HG03565 (cell line): ENCODE data around the gene FBXO10.
"Not testable (repeated sequence)": the region's sequence is repeated elsewhere in the genome, so short reads cannot be mapped to it uniquely, and the experiment has no call there.

Experiments used
- ATAC-seq: cut with Tn5 transposase; IDR thresholded peaks from one replicate; pipeline ENCODE4 v1.9.1; 2021; ENCODE audit warnings: mild to moderate bottlenecking, moderate library complexity; ENCODE audit not compliant: unreplicated experiment

Gene FBXO10

GRCh38 chr9:37575921-37576721, at the start of gene FBXO10:
TSS of gene FBXO10 (minus strand) at chr9:37576380. CDS start at chr9:37541768, 34,612 bp downstream.
- ATAC-seq = peak; percentile 61

DNA sequence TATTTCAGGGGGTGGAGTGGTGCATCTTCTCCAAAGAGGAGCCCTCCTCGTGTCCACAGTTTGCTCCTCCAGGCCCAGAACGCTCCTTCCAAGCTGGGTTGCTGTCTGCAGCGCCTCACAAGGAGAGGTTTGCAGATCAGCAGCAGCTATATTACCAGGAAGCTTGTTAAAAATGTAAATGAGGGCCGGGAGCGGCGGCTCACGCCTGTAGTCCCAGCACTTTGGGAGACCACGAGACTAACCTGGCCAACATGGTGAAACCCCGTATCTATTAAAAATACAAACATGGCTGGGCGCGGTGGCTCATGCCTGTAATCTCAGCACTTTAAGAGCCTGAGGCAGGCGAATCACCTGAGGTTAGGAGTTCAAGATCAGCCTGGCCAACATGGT, 49.6 kb upstream of the FBXO10 start:
- ATAC-seq = no peak

DNA sequence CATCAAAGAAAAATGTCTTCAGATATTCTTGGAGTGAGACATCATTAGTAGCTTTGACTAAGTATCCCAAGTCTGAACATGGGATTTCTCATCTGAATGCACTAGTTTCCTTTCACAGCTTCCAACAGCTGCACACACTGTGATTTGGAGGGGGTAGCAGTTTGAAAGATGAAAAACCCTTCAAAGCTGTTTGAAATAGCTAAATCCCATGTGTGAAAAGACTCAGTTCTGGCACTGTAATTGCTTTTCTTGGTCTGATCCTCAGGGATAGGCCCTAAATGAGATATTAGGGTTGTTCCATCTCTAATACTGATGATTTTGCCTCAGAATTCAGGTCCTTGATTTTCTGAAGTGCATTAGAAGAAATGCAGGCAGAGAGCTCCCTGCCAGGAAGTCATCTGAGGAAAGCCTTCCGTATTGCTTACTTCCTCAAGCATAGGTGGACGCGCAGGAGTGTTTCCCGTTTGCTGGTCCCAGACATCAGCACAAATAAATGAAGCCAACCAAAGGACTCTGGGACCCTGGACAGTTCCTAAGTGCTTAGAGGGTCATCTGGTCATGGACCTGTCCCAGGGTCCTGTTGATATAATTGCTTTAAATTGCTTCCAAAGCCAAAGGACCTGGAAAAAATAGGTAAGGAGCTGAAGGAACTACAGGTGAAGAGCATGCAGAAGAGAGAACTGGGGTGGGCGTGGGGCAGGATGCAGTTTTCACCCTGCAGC, 49.0 kb upstream of the FBXO10 start:
- no peak for ATAC-seq

DNA sequence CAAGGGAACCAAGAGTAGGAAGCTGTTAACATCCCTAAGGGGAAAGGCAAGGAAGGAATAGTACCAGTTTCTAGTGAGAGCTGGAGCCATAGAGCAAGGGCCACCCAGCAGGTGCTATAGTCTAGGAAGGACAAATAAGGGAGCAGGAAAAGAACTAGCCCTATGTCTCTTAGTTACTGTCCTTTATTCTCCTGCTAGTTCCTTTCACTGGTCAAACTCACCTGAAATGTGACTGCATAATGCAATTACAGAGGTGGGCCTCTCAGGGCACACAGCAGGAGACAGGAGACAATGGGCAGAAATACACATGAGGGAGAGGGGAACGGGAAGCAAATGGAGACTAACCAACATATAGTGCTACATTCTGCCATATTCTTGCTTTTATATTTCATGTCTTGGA, 47.9 kb upstream of the FBXO10 start:
- no peak for ATAC-seq

GRCh38 chr9:37623267-37623666, 47.1 kb upstream of the FBXO10 start:
- no peak for ATAC-seq

DNA sequence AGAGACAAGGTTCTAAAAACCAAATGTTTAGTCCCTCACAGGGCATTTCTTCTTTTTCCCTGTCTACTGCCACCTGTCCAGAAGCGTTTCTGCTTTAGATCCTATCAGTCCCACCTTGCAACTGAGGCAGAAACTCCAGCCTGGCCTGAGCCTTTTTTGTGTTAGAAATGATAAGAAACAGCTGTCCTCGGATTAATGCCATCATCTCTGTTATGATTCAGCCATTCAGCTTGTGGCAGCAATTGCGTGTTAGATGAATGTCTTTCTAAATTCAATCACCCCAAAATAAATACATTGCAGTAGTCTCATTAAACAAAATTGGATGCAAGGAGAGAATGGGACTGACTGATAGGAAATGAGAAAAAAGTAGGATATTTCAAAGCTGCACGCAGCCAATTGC, 46.3 kb upstream of the FBXO10 start:
- ATAC-seq = no peak

GRCh38 chr9:37621273-37622121, 45.3 kb upstream of the FBXO10 start:
- no peak for ATAC-seq

GRCh38 chr9:37620396-37620795, 44.2 kb upstream of the FBXO10 start:
- ATAC-seq = no peak

- no peak for ATAC-seq
Observed at GRCh38 chr9:37619806-37620205, 43.6 kb upstream of the FBXO10 start.

- ATAC-seq = no peak
Observed at GRCh38 chr9:37618817-37619216, 42.6 kb upstream of the FBXO10 start.

GRCh38 chr9:37617832-37618231, 41.7 kb upstream of the FBXO10 start:
- ATAC-seq = no peak

DNA sequence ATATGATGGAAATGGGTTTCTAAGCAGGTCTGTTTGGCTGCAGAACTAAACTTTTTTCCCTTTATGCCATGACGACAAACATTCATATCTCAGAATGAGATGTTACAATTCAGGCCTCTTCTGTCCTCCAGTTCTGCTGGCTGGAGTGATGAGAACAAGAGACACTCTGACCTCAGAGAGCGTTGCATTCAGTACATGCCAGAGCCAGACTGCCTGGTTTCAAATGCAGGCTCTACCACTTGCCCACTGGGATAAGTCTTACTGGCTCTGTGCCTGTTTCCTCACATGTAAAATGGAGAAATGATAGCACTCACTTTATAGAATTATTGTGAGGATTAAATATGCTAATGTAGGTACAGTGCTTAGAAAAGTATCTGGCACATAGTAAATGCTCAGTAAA, 41.0 kb upstream of the FBXO10 start:
- no peak for ATAC-seq

DNA sequence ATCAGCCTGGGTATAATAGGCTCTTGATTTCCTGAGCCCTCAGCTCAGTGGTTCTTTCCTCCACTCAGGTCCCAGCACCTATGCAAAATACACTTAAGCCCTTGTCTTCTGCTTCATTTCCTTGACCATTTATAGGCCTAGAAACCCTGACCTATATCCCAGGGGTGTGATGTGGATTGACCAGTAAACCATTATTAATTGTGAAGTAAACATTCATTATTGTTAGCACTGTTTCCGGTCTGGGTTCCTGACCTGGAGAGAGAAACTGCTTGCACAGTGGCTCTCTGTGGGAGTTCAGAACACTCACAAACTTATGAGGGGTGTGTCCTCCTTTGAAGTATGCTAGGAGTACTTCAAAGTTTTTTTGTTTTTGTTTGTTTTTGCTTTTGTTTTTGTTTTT, 35.8 kb upstream of the FBXO10 start:
- ATAC-seq = no peak

GRCh38 chr9:37611014-37611413, 34.8 kb upstream of the FBXO10 start:
- no peak for ATAC-seq

GRCh38 chr9:37609735-37610397, 33.7 kb upstream of the FBXO10 start:
- no peak for ATAC-seq

GRCh38 chr9:37608250-37608649, 32.1 kb upstream of the FBXO10 start:
- no peak for ATAC-seq

GRCh38 chr9:37604296-37604695, 28.1 kb upstream of the FBXO10 start:
- ATAC-seq = no peak

- no peak for ATAC-seq
Observed at GRCh38 chr9:37602817-37603216, 26.6 kb upstream of the FBXO10 start.

GRCh38 chr9:37602061-37602460, 25.9 kb upstream of the FBXO10 start:
- not testable (repeated sequence) for ATAC-seq

- ATAC-seq = no peak
Observed at GRCh38 chr9:37596504-37596903, 20.3 kb upstream of the FBXO10 start.

DNA sequence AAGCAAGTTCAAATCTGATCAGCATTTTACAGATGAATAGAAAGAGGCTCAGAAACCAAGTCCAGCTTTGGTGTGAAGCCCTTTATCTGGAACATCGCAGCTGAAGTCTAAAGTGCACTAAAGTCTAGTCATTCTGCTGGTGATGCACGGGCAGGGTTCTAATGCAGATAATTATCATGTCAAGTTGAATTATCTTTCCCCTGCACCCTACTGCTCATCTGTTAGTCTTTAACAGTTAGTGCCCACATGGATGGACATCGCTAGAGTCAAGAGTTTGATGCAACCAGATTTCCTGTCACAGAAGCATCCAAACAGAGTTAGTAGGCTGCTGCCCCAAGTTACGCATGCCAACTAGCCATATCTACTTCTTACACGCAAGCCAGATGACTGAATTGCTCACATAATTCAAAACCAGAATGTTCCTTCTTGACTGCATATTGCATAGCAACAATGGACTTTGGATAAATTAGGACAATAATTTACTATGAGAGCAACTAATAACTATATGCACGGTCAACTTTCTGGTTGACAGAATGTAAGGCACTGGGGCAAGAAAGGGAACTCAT, 17.8 kb upstream of the FBXO10 start:
- no peak for ATAC-seq
